NCI-H82 treated with DMSO at 0.1 percent for 48 hours (cell line): ENCODE measurements around the gene C1QTNF4.
"Not testable (repeated sequence)": the region's sequence is repeated elsewhere in the genome, so short reads cannot be mapped to it uniquely, and the experiment has no call there.

Experiments used
- DNase-seq: peaks from one replicate; lab custom pipeline; 2025; ENCODE audit not compliant: unreplicated experiment; lab: John Stamatoyannopoulos, UW

The C1QTNF4 gene

DNA sequence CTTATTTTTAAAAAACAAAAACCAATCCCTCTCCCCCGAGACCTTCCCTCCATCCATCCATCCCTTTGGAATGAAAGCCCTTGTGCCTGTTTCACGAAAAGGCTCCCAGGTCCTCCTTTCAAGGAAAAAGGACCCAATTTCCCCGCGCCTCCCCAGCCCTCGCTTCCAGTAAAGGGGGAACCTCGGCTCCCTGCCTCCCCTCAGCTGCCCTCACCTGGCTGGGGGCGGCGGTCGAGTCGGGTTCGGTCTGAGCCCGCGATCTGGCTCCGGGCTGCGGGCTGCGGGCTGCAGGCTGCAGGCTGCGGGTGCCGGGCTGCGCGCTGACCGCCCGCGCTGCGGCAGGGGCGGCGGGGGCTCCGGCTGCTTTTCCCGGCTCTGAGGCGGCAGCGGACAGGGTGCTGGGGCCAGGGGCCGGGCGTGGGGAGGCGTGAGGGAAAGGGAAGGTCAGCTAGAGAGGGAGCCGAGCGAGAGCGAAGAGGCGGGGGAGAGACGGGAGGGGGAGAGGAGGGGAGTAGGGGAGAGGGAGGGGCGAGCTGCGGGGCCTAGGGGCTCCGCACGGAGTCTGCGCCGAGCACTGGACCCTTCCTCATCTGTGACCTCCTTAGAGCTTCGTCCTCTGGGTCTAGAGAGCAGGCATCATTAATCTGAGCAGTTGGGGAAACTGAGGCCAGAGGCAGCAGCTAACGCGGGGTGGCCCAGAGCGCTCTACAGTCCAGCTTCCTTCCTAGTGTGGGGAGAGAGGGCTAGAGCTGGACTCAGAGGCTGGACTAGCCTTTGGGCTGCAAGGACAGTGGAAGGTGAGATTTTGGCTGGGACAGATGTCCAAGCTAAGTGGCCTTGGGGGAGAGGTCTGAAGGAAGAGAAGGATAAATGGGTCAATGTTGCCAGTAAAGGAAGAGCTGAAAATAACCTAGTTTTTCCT, at the start of gene C1QTNF4:
TSS of gene C1QTNF4 (minus strand) at position 478 of the 922 bp plus-strand sequence. CDS start 3,601 bp downstream, outside the sequence.
- DNase-seq = no peak

DNA sequence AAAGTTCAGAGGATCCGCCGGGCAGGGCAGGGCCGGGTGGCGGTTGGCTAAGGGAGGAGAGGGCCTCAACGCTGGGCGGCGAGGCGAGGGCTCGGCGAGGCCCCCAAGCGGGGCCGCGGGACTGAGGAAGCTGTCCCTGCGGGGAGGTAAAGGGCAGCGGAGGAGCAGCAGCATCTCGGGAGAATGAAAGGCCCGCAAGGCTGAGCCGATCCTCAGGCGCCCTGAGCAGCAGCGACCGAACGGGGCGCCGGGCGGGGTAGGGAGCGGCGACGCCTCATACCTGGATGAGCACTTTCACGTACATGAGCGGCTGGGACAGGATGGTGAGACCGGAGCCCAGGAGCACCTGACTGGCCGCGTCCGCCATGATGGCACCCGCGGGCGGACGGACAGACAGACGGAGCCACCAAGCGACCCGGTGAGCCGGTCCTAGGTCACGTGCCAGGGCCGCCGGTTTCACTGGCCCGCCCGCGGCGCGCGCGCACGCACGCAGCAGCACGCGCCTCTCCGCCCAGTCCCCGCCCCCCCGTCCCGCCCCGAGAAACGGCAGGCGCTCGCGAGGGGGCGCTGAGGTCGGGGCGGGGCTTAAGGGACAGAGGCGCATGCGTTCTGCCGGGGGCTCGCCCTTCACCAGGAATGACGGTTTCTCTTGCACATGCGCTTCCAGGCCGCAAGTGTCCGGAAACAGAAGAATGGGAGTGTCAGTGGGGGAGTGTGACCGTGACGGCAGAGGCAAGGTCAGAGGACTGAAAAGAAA, 48.1 kb upstream of the C1QTNF4 start, which contains the start of gene MTCH2:
TSS of gene MTCH2 (minus strand) at position 461 of the 757 bp plus-strand sequence. CDS start at position 367, 94 bp downstream.
- DNase-seq = peak; percentile 91

DNA sequence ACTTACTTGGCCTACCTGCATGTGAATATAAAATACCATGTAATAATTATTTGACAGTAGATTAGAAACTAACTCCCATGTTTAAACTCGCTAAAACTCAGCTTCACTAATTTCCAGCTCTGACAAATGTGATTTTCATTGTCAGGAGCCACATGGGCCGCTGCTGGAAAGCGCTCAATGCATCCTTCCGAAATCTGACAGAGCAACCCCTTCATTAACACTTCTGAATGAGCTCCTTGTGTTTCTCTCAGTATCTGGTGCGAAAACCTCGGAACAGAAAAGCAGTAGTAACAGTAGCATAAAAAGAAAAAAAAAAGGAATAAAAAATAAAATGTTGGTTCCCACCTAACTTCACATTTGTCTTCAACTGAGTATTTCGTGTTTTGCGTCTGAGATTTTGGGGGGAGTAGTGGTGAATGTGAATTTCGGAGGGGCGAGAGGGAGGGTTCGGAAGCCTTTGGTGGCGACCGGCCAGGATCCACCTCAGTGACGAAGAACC, 47.4 kb upstream of the C1QTNF4 start:
- DNase-seq = no peak

DNA sequence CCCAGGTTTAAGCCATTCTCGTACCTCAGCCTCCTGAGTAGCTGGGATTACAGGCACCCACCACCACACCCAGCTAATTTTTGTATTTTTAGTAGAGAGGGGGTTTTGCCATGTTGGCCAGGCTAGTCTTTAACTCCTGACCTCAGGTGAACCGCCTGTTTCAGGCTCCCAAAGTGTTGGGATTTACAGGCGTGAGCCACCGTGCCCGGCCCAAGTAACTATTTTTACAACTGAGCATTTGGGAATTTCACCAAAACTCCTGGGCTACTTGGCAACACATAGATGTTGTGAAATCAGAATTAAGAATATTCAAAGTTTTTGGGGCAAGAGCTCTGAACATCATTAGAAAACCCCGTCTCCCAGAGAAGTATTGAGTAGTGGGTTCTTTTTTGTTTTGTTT, 46.3 kb upstream of the C1QTNF4 start:
- DNase-seq = not testable (repeated sequence)

DNA sequence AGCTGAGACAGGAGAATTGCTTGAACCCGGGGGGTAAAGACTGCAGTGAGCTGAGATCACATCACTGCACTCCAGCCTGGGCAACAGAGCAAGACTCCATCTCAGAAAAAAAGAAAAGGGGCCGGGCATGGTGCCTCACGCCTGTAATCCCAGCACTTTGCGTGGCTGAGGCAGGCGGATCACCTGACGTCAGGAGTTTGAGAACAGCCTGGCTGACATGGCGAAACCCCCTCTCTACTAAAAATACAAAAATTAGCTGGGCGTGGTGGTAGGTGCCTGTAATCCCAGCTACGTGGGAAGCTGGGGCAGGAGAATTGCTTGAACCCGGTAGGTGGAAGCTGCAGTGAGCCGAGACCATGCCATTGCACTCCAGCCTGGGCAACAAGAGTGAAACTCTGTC, 42.1 kb upstream of the C1QTNF4 start:
- not testable (repeated sequence) for DNase-seq

DNA sequence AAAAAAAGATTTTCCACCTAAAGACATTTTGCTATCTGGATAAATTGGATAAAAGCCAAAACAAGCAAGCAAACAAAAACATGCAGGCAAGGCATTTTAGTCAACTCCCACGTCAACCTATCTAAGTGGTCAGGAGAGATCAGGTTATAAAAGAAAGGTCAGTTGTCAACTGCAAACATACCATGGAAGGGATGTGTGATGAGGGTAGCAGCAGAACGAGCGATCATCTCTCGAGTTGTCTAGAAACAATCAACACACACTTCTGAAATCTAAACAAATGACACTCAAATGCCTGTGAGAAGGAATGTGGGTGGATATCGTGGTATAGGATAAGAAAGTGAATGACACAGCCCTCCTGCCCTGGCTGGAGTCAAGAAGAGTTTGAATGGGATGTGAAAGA, 37.3 kb upstream of the C1QTNF4 start:
- DNase-seq = no peak

DNA sequence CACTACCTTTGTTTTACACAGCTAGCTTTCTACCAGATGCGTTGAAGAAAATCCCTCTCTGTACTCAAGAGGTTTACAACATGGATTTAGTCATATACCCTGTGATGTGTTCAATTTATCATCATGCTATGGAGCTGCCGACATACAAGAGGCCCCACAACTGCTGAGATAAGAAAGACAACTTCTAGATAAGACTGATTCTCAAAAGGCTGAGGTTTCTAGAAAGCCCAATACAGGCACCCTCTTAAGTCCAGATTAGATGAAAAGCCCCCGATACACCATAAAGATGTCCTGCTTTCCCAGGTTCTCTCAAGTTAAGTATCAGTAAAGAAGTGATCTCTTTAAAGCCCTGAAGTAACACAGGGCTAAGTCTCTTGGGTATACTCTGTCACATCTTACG, 33.8 kb upstream of the C1QTNF4 start:
- DNase-seq = no peak

DNA sequence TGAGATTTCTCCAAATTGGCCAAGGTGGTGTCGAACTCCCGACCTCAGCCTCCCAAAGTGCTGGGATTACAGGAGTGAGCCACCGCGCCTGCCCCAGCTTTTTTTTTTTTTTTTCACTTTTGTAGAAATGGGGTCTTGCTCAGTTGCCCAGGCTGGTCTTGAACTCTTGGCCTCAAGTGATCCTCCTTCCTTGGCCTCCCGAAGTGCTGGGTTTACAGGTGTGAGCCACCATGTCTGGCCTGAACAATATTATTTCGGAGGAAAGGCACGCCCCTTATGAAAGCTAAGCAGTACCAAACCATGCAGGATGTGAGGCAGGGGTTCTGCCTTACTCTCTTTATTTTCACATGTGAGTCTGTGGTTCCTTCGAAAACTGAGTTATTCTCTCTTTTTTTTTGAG, 32.0 kb upstream of the C1QTNF4 start:
- DNase-seq = no peak

DNA sequence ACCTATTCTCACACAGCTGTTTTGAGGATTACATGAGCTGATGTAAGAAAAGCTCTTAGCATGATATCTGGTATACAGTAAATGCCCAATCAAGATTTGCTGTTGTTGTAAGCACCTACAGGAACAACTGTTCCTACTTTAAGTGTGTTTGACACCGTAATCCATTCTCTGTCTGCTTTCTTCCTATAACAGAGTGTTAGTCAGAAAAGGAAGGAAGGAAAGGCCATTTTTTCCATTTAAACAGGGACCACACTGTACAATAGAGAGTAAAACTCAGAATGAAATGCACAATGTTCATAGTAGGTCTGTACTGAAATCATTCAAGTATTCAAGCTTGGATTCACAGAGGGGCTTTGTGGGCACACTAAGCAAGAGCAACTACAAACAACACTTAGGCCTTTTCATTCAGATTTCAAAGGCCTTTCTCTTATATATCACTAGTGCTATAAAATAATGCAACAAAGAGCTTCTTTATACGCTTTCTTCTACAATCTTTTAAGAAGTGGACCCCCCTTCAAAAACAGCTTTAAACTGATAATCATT, 26.7 kb upstream of the C1QTNF4 start:
- no peak for DNase-seq

DNA sequence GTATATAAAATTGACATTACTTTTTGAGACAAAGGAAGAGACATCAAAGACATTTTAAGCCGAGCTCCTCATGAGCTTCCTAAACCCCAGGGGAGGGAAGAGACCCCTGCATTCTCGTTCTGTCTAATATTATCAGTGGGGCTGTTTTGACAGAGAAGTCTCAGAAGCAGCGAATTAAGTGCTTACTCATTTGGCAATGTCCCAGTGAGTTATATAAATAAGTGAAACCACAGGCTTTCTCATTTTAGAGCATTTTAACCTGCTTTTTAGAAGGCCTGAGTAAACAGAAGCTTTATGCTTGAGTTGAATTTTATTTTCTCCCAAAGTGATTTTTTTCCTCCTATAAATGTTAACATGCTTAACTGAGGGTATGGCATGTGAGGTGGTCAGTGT, 23.2 kb upstream of the C1QTNF4 start:
- no peak for DNase-seq

DNA sequence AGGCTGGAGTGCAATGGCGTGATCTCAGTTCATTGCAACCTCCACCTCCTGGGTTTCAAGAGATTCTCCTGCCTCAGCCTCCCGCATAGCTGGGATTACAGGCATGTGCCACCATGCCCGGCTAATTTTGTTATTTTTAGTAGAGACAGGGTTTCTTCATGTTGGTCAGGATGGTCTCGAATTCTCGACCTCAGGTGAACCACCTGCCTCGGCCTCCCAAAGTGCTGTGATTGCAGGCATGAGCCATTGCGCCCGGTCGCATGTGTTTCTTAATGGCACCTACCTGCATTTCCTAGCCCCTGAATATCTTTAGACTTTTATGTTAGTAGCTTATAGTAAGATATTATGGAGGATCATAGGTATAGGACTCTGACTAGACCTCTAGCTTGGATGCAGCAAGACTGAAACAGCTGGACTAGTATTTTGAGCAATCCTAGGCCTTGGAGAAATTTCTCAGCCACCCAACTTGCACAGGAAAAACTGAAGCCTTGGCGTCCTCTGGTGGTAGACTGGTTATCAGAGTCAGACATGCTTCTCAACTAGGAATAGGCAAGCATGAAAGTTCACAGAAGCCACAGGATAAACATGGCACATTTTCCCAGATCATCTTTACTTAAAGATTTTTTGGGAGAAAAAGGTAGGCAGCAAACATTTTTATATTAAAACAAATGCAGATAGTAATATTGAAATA, 22.7 kb upstream of the C1QTNF4 start:
- peak; percentile 32 for DNase-seq

DNA sequence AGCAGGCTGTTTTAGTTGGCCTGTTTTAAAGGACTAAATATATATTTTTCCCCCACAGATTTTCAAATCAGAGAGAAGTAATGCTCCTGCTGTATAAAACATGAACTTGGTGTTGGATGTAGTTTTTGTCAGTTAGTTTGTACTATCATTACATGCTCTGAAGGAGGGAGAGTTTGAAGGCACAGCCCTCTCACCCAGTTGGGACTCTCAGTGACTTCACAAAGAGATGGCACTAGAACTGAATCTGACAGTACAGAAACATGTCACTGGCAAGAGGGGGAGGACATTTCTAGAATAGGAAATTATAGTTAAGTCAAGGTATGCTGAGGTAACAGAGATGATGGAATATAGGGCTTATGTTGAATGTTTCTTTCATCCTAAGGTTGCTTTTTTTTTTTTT, 21.0 kb upstream of the C1QTNF4 start:
- DNase-seq = no peak

DNA sequence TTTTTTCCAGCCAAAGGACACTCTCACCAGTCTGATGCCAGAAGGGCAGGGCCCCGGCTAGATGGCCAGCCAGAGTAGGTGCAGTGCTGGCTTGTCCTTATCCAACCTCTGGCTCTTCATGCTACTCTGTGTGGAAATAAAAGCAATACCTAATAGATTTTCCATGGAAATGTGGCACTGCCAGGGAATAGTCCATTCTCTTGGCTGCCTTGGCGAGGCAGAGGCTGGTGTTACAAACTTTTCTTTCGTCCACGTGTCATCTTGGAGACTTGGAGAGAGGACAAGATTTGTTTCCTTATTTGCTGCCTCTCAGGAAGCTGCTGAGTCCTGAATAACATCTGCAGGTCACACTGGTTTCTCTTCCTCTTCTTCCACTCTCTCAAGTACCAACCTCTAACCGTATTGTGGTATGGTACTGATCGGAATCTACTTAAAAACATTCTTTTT, 17.2 kb upstream of the C1QTNF4 start:
- DNase-seq = no peak

DNA sequence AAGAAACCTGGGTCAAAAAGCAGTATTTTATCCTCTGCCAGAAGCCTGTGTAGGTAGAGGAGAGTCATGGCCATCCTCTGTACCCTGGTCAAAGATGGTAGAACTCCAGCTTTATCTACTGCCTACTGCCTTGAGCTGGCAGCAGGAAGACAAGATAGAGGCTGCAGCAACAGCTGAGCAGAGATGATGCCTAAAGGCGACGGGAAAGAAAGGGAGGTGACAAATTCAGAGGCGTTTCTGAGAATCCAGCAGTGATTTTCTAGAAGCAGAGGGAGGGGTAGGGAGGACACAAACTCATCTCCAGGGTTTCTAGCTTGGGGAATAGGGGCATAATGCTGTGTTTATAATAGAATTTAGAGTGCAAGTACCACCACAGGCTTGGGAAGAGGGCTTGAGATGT, 15.5 kb upstream of the C1QTNF4 start:
- DNase-seq = no peak

DNA sequence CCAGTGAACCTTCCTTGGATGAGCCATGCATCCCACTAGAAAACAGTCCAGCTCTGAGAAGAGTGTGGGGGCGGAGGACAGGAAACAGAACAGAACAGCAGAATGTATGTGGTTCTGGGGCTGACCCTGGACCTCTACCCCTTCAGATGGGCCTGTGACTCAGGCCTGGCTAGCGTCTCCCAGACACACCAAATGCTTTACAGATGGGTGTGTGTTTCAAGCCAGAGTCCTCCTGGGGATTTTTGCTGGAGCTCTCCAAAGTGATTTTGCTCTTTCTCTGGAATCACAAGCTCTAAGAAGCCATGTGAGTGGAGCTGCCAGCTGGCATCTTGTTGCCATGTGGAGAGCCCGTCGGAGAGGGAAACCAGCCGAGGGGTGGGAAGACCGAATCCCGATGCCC, 13.2 kb upstream of the C1QTNF4 start:
- DNase-seq = no peak

DNA sequence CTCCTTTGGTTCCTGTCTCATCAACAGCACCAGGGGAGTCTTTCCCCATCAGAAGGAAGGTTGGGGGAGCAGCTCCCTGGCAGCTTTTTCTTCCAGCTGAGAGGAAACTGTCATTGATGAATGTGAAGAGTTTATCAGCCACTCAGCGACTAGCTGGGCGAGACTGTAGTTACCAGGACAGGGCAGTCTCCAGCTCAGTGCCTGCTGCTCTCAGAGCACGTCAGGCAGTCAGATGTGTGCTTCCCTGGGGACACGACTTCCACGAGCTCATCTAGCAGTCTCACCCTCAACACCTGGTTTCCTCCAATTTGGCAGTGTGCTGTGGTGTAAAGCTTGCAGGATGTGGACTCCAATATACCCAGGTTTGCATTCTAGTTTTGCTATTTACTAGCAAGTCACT, 12.5 kb upstream of the C1QTNF4 start:
- DNase-seq = no peak

DNA sequence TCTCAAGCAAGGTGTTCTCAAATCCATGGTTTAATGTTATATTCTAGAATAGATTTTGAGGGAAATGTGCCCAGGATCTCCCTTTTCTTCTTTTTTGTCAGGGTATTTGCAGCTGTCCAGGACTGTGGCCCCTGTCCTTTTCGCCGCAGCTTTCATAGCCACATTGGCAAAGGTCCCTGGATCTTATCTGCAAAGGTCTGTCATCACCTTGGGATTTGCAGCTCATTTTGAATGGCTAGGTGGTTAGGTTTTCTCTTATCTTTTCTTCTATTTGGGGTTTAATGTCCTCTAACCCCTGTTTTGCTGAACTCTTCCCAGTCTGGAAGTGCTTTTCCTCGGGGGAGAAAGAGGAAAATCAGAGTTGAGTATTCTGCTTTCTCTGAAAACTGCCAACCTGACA, 11.7 kb upstream of the C1QTNF4 start:
- no peak for DNase-seq

DNA sequence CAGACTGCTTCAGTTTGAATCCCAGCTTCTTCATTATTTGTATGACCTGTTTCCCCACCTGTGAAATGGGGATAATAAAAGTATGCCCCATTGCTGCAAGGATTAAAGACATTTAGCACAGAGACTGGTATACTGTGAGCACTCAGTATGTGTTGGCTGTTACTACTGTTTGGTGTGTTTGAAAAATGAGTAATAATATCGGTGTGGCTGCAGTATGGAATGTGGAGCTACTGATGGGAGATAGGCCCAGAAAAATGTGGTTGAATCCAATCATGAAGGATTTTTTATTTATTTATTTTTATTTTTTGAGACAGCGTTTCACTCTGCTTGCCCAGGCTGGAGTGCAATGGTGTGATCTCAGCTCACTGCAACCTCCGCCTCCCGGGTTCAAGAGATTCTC, 9.1 kb upstream of the C1QTNF4 start:
- no peak for DNase-seq

DNA sequence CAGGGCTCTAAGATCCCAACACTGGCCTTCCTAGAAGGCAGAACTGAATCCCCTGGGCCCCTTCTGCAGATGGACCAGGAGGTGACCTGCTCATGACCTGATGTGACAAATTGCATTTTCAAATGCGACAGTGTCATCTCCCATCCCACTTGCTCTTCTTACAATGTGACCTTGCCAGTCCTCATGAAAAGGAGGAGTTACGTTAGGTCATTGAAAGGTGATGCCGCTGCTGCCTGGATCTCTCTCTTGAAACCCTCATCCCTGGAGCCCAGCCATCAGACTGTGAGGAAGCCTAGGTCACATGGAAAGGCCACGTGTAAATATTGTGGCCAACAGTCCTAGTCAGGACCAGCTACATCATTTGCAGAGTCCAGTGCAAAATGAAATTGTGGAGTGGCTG, 5.7 kb upstream of the C1QTNF4 start:
- DNase-seq = peak; percentile 69

DNA sequence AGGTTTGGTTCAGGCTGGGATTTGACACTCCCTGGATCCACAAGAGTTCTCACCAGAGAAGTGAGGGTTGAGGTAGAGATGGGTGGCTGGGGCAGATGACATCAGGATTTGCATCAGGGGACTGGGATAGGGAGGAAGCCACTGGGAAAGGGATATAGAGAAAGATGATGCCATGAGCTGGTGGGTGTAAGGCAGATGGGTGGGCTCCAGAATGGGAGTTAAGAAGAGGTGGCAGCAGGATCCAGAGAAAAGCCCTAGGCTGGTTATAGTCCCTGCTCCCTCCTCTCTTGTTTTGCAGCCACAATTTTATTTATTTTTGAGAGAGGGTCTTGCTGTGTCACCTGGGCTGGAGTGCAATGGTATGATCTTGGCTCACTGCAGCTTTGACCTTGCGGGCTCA, 1.8 kb upstream of the C1QTNF4 start:
- no peak for DNase-seq

DNA sequence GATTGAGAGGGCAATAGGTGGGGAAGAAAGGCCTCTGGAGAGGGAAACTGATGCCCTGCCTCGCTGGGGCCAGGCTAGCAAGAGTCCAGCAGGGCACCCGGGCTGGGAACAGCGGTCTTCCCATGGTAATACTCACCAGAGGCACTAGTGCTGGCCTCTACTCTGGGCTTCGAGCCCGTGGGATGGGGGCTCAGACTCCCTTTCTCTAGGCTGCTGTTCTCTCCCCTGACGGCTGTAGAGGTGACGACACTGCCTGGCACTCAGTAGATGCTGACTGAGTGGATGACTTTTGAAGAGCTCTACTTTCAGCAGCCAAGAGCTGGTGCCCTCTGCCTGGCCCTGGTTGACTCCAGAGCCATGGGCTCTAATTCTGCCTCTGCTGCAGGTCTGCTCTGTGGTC, 818 bp upstream of the C1QTNF4 start:
- no peak for DNase-seq
